MM.1S (cell line): ENCODE results near the gene FES.

ENCODE experiments used
- DNase-seq: peaks from one replicate; pipeline ENCODE4 v3.0.0-alpha.2; 2015
- H2AFZ ChIP-seq: fragments of 300-600 bp; sonication (generic); 2 replicates; pipeline ENCODE4 v1.6.0; 2016; ENCODE audit warnings: antibody characterized with exemption, low read length
- H3F3A ChIP-seq: fragments of 300-600 bp; sonication (generic); 2 replicates; pipeline ENCODE4 v1.6.1; 2016; ENCODE audit warnings: mild to moderate bottlenecking, antibody characterized with exemption, low read length, moderate library complexity, mixed read lengths; ENCODE audit not compliant: insufficient read depth
- H3K27ac ChIP-seq: fragments of 300-600 bp; sonication (generic); 2 replicates; pipeline ENCODE4 v1.5.1; 2016; ENCODE audit warnings: mild to moderate bottlenecking, low read length
- H3K27me3 ChIP-seq: fragments of 300-600 bp; sonication (generic); replicated peaks from 2 replicates; pipeline ENCODE4 v1.6.0; 2016; ENCODE audit warnings: low read length; ENCODE audit not compliant: insufficient read depth
- H3K36me3 ChIP-seq: fragments of 300-600 bp; sonication (generic); replicated peaks from 2 replicates; pipeline ENCODE4 v1.6.1; 2016; ENCODE audit warnings: mild to moderate bottlenecking, low read length, mixed read lengths; ENCODE audit not compliant: insufficient read depth
- H3K4me1 ChIP-seq: fragments of 300-600 bp; sonication (generic); 2 replicates; pipeline ENCODE4 v1.6.1; 2016; ENCODE audit warnings: low read length, mixed read lengths
- H3K4me2 ChIP-seq: fragments of 300-600 bp; sonication (generic); 2 replicates; pipeline ENCODE4 v1.6.0; 2016; ENCODE audit warnings: low read depth, low read length
- H3K4me3 ChIP-seq: fragments of 300-600 bp; sonication (generic); 2 replicates; pipeline ENCODE4 v1.5.1; 2016; ENCODE audit warnings: low read length, mixed read lengths
- H3K79me2 ChIP-seq: fragments of 300-600 bp; sonication (generic); 2 replicates; pipeline ENCODE4 v1.6.1; 2016; ENCODE audit warnings: mixed run types, low read length, mixed read lengths
- H3K9ac ChIP-seq: fragments of 300-600 bp; sonication (generic); 2 replicates; pipeline ENCODE4 v1.6.1; 2016; ENCODE audit warnings: low read length, mixed read lengths
- H3K9me2 ChIP-seq: fragments of 300-600 bp; sonication (generic); replicated peaks from 2 replicates; pipeline ENCODE4 v1.6.1; 2016; ENCODE audit warnings: mild to moderate bottlenecking, low read length, mixed read lengths; ENCODE audit not compliant: insufficient read depth
- H3K9me3 ChIP-seq: fragments of 300-600 bp; sonication (generic); replicated peaks from 2 replicates; pipeline ENCODE4 v1.6.1; 2016; ENCODE audit warnings: mild to moderate bottlenecking, low read length, mixed read lengths; ENCODE audit not compliant: insufficient read depth
- H4K20me1 ChIP-seq: fragments of 300-600 bp; sonication (generic); 2 replicates; pipeline ENCODE4 v1.6.1; 2016; ENCODE audit warnings: mild to moderate bottlenecking, low read length, moderate library complexity, mixed read lengths; ENCODE audit not compliant: insufficient read depth
- EZH2 ChIP-seq: fragments of 300-600 bp; sonication (generic); optimal IDR thresholded peaks from 2 replicates; pipeline ENCODE3; 2017; ENCODE audit warnings: low read depth, mild to moderate bottlenecking, antibody characterized with exemption, low read length, mixed read lengths
- EZH2phosphoT487 ChIP-seq: fragments of 300-600 bp; sonication (generic); IDR thresholded peaks from 2 replicates; pipeline ENCODE4 v1.6.1; 2018; ENCODE audit warnings: antibody characterized with exemption, low read length
- TF ChIP-seq, protein P1 (sequence below): fragments of 300-600 bp; sonication (generic); IDR thresholded peaks from 2 replicates; pipeline ENCODE4 v1.5.1; 2016; ENCODE audit warnings: antibody characterized with exemption, low read length, mixed read lengths

The FES gene

DNA sequence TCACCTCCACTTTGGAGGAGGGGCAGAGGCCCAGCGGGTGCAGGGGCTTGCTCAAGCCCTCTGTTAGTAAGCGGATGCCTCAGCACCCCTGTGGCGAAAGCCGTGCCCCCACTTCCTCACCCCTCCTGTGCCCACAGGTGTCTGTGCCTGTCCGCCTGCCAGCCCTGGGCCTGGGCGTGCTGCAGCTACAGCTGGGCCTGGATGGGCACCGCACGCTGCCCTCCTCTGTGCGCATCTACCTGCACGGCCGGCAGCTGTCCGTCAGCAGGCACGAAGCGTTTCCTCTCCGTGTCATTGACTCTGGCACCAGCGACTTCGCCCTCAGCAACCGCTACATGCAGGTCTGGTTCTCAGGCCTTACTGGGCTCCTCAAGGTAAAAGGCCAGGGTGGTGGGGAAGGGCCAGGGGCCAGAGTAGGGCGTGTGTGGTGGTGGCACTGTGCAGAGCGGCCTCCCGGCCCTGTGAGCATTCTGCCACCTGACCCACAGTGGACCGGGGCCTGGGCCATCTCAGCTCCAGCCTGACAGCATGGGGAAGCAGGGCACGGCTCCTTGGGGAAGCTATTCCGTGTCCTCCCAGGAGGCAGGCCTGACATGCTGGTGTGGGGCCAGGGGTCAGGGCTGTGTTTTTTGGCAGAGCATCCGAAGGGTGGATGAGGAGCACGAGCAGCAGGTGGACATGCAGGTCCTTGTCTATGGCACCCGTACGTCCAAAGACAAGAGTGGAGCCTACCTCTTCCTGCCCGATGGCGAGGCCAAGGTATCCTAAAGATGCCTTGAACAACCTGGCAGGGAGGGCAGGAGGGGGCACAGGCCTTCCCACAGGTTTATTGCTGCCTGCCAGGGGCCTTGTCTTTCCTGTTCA, 27.8 kb downstream of the FES start:
- H3K36me3 ChIP-seq: peaks cover 3% of the 10 kb centered on the region; the same call in 1 of the 2 replicates
- H3K79me2 ChIP-seq: no peaks in the 10 kb centered on the region
- H2AFZ ChIP-seq: no peak overlapping the region
- no peaks in the 10 kb centered on the region for H3K9me3 ChIP-seq
- H3K9me2 ChIP-seq: no peaks in the 10 kb centered on the region
- H3K4me2 ChIP-seq: no peak overlapping the region
- H4K20me1 ChIP-seq: no peaks in the 10 kb centered on the region
- TF ChIP-seq EZH2phosphoT487 (no peak), EZH2 (no peak)
- TF ChIP-seq, protein P1, sequence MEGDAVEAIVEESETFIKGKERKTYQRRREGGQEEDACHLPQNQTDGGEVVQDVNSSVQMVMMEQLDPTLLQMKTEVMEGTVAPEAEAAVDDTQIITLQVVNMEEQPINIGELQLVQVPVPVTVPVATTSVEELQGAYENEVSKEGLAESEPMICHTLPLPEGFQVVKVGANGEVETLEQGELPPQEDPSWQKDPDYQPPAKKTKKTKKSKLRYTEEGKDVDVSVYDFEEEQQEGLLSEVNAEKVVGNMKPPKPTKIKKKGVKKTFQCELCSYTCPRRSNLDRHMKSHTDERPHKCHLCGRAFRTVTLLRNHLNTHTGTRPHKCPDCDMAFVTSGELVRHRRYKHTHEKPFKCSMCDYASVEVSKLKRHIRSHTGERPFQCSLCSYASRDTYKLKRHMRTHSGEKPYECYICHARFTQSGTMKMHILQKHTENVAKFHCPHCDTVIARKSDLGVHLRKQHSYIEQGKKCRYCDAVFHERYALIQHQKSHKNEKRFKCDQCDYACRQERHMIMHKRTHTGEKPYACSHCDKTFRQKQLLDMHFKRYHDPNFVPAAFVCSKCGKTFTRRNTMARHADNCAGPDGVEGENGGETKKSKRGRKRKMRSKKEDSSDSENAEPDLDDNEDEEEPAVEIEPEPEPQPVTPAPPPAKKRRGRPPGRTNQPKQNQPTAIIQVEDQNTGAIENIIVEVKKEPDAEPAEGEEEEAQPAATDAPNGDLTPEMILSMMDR: no peak
- no peaks in the 10 kb centered on the region for H3K27me3 ChIP-seq
- no peaks in the 10 kb centered on the region for H3K4me1 ChIP-seq
- H3K4me3 ChIP-seq: no peak overlapping the region
- H3F3A ChIP-seq: no peaks in the 10 kb centered on the region; the same call in 1 of the 2 replicates
- no peak overlapping the region for H3K27ac ChIP-seq
- no peak for DNase-seq
- H3K9ac ChIP-seq: no peak overlapping the region

DNA sequence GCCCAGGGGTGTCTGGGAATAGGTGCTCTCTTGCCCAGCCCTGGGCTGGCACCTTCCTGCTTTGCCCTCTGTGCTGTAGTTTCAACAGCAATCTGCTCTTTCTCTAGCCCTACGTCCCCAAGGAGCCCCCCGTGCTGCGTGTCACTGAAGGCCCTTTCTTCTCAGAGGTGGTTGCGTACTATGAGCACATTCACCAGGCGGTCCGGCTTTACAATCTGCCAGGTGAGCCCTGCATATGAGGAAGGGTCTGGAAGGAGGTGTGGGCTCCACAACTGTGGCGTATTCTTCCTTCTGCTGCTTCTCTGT, 28.4 kb downstream of the FES start:
- no peaks in the 10 kb centered on the region for H3K9me3 ChIP-seq
- no peak overlapping the region for H3K4me3 ChIP-seq
- H4K20me1 ChIP-seq: no peaks in the 10 kb centered on the region
- H3K27me3 ChIP-seq: no peaks in the 10 kb centered on the region
- TF ChIP-seq, protein P1: no peak
- TF ChIP-seq EZH2 (no peak), EZH2phosphoT487 (no peak)
- no peaks in the 10 kb centered on the region for H3K9me2 ChIP-seq
- no peak overlapping the region for H2AFZ ChIP-seq
- no peak overlapping the region for H3K9ac ChIP-seq
- no peak for DNase-seq
- H3K4me2 ChIP-seq: no peak overlapping the region
- no peaks in the 10 kb centered on the region for H3K79me2 ChIP-seq
- no peak overlapping the region for H3K27ac ChIP-seq
- H3K36me3 ChIP-seq: peaks cover 3% of the 10 kb centered on the region; the same call in 1 of the 2 replicates
- no peaks in the 10 kb centered on the region for H3K4me1 ChIP-seq
- no peaks in the 10 kb centered on the region for H3F3A ChIP-seq

DNA sequence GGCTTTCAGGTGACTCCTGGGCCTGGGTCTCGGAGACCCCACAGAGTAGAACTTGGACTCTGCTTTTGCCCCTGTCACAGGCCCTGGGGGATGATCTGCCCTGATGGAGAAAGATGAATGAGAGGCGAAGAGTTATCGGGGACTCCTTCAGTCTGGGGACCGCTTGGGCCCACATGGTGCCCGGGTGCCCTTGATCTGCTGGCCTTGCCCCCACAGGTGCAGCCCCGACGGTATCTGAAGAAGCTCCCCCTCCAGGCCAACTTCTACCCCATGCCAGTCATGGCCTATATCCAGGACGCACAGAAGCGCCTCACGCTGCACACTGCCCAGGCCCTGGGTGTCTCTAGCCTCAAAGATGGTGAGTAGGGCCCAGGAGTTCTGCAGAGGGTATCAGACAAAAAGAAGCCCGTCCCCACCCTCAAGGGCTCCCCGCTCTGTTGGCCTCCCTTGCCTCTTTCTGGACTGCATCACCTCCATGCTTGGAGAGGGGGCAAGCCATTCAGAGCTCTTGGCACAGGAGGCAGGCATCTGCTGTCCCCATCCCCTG, 29.2 kb downstream of the FES start:
- no peaks in the 10 kb centered on the region for H3K9me3 ChIP-seq
- no peaks in the 10 kb centered on the region for H3K79me2 ChIP-seq
- H2AFZ ChIP-seq: no peak overlapping the region
- H3K27ac ChIP-seq: no peak overlapping the region
- no peaks in the 10 kb centered on the region for H3K4me1 ChIP-seq
- no peak overlapping the region for H3K9ac ChIP-seq
- peaks cover 3% of the 10 kb centered on the region; the same call in 1 of the 2 replicates for H3K36me3 ChIP-seq
- H3K9me2 ChIP-seq: no peaks in the 10 kb centered on the region
- H3K27me3 ChIP-seq: no peaks in the 10 kb centered on the region
- DNase-seq: no peak
- H4K20me1 ChIP-seq: no peaks in the 10 kb centered on the region
- TF ChIP-seq, protein P1: no peak
- TF ChIP-seq EZH2 (no peak), EZH2phosphoT487 (no peak)
- H3F3A ChIP-seq: no peaks in the 10 kb centered on the region
- no peak overlapping the region for H3K4me3 ChIP-seq
- no peak overlapping the region for H3K4me2 ChIP-seq
